Gastroesophageal sphincter (tissue), 3 donors: ENCODE data around the gene UCHL3.

ENCODE experiments used
- EP300 ChIP-seq: sonication (generic); formaldehyde crosslinking; IDR thresholded peaks from one replicate; pipeline ENCODE4 v1.6.1; 2017; ENCODE audit warnings: antibody characterized with exemption, mild to moderate bottlenecking
- TF ChIP-seq, protein P1 (sequence below), 4 experiments: fragments of 200-600 bp in 2 of 4; fragments of 450-650 bp in 2 of 4; sonication (generic) in 1 of 4; IDR thresholded peaks; one replicate each; pipeline ENCODE4 v1.5.1; 2017 to 2019; ENCODE audit warnings: antibody characterized with exemption in 4 of 4, mild to moderate bottlenecking in 2 of 4, moderate library complexity in 2 of 4

GRCh38 chr13:75579529-75579928, 29.9 kb downstream of the UCHL3 start:
- TF ChIP-seq EP300, result no peak
- TF ChIP-seq, protein P1, sequence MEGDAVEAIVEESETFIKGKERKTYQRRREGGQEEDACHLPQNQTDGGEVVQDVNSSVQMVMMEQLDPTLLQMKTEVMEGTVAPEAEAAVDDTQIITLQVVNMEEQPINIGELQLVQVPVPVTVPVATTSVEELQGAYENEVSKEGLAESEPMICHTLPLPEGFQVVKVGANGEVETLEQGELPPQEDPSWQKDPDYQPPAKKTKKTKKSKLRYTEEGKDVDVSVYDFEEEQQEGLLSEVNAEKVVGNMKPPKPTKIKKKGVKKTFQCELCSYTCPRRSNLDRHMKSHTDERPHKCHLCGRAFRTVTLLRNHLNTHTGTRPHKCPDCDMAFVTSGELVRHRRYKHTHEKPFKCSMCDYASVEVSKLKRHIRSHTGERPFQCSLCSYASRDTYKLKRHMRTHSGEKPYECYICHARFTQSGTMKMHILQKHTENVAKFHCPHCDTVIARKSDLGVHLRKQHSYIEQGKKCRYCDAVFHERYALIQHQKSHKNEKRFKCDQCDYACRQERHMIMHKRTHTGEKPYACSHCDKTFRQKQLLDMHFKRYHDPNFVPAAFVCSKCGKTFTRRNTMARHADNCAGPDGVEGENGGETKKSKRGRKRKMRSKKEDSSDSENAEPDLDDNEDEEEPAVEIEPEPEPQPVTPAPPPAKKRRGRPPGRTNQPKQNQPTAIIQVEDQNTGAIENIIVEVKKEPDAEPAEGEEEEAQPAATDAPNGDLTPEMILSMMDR (IDR thresholded peaks at IDR 0.05), result no peak
